NCI-H1694 (cell line): ENCODE data around the gene FCHSD2.

Experiments
- DNase-seq: peaks from one replicate; lab custom pipeline; 2025; lab: John Stamatoyannopoulos, UW

The FCHSD2 gene

DNA sequence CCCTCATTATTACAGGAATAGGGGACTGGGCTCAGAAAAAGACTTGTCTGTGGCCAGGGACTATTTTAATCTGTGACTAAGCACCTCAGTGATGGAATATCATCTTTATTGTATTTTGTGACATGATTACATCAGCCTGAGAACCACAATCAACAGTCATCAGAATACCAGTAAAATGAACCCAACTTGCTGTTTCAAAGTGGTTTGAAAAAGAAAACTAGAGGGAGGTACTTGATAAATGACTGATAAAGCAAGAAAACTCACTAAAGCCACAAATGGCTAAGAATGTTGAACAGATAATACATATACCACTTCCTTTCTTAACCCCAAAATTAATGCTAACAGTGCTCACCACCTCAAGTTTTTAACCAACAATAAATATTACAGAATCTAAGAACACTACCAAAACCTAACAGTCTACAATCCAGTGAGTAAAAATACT is 172.2 kb downstream of the FCHSD2 start:
- DNase-seq, result no peak

DNA sequence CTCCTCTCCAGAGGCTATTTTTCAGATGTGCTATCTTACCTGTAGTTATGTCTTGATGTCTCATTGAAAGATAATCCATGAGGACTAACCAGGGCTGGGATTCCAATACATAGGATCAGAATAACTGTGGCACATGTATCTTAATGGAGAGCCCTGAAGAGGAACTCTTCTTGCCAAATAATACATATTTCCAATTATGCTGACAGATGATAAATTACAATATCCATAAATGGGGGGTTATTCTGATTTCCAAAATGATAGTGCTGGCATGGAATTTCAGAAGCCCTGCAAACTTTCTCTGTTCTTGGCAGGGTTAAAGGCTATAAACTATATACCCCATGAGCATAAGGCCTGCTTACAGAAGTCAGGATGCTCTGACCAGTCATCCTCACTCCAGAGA is 173.7 kb downstream of the FCHSD2 start:
- DNase-seq, result no peak

DNA sequence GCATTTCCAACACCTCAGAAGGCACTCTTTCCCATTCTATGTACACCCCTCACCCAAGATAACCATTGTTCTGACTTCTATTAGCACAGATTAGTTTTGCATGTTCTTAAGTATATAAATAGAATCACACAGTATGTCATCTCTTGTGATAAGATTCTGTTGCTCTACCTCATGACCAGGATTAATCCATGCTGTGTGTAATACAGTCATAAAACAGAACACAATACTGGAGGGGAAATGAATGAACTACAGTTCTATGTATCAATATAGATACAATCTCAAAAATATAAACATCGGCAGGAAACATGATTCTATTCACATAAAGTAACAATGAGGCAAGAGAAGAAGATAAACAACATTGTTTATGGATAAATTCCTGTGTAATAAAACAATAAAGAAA is 176.4 kb downstream of the FCHSD2 start:
- DNase-seq, result no peak

DNA sequence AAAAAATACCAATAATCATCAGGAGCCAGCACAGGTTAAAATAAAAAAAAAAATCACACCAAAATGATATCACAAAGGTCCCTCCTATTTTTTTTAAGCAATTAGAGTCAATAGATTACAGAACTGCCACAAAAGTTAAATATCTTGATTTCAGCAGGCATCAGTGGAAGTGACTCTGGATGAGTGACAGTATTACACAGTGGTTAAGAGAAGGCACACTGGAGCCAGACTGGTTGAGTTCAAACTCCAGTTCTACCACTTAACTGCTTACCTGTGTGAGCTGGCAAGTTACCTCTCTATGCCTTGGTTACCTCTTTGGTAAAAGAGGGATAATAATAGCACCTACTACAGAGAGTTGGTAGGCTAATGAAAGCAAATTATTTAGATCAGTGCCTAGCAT is 179.4 kb downstream of the FCHSD2 start:
- no peak for DNase-seq

DNA sequence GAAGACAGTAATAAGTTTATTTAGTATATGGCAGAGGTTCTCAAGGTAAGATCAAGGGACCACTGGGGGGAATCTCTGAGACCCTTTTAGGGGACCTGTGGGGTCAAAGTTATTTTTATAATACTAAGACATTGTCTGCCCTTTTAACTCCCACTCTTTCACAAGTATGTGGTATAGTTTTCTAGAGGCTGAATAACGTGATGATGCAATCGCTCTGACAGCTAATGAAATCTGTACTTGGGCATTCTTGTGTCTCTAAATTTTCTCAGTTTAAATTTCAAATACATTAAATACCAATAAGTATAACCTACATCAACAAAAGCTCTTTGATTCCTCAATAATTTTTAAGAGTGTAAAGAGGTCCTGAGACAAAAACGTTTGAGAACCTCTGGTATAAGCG is 180.0 kb downstream of the FCHSD2 start:
- no peak for DNase-seq

DNA sequence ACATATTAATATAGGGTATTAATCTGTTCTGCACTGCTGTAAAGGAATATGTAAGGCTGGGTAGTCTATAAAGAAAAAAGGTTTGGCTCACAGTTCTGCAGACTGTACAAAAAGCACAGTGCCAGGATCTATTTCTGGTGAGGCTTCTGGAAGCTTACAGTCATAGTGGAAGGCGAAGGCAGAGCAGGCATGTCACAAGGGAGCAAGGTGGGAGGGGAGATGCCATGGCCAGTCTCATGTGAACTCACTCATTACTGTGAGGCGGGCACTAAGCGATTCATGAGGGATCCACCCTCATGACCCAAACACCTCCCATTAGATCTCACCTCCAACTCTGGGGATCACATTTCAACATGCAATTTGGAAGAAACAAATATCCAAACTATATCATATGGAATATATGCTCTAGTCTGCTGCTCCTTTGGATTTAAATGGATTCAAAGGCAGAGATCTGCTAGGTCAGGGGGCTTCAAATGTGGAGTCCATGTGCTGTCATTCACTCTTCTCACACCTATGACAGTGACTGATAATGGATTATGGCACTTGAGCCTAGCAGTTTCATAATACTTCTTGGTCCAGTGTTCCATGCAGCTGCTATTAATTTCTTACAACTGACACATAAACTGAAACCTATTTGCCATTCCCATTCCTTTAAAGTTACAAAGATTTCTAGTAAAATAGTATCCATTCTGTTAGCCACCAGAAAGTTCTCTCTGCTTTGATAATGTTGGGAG is 182.0 kb downstream of the FCHSD2 start:
- no peak for DNase-seq

DNA sequence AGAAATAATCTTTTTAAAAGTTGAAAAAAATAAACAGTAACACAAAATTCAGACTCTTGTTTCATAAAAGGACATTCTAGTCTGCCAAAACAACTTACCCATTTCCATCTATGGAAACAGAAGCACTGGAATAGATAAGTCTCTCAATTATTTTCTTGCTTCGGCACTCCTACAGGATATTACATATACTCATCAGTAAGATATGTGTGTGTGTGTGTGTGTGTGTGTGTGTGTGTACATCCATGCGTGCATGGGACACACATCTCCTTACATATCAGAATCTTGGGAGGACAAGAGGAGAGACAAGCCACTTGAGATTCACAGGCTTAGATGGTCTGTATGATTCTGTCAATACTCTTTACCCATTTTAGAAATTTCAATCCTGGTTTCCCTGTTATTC is 183.3 kb downstream of the FCHSD2 start:
- DNase-seq, result no peak

DNA sequence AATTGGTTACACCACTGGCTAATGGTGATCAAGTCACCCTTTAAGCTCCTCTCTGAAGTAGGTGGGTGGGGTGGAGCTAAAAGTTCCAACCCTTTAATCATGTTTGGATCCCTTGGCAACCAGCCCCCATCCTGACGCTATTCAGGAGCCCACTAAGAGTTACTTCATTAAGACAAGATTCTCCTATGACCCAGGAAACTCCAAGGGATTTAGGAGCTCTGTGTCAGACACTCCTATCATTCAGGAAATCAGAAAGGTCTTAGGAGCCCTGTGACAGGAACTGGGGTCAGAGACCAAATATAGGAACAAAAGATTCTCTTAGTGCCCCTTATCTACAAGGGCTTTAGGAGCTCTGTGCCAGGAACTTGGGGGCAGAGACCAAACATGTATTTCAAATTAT is 186.7 kb downstream of the FCHSD2 start:
- DNase-seq, result no peak

DNA sequence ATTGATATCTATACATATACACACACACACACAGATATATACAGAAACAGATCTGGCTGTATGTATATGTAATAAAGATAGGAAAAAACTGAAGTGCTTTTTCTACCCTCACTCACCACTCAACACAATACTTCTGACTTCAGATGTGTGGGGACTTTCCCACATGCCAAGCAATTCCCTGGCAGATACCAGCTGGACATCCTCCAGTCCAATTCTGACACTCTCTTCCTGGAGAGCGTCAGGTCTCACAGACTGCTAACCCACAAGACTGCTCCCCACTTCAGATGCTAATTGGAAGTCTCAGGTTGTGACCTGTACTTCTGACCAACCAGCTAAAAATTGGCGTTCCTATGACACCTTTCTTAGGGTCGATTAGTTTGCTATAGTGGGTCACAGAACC is 187.3 kb downstream of the FCHSD2 start:
- no peak for DNase-seq

DNA sequence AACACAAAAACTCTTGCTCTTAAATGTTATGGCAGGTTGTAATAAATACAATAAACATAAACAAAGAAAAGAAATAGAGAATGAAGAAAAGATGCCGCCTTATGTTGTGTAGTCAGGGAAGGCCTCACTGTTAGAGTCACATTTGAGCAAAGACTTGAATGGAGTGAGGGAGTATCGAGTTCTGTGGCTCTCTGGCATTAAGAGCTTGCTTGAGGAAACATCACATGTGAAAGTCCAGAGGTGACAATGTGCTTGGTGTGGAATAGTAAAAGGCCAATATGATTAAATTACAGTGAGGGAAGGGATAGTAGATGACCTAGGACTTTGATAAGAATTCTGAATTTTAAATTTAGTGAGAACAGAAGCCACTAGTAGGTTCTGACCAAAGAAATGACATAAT is 188.5 kb downstream of the FCHSD2 start:
- no peak for DNase-seq

DNA sequence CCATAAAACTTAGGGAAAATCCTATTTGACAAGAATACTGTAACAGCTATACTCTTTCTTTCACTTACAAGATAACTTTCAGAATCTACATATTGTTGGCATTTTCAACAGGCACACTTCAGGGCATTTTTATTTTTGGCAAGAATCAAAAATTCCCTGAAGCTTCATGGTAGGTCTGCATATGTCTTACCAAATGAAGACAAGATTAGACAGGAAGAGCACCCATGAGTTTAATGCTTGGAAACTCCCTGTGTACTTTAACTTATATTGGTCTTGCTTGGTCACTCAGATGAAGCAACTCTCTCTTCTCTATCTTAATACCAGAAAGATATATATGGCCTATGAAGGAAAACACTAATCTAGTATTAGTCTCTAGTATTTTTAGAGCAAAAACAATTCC is 190.2 kb downstream of the FCHSD2 start:
- DNase-seq, result no peak

DNA sequence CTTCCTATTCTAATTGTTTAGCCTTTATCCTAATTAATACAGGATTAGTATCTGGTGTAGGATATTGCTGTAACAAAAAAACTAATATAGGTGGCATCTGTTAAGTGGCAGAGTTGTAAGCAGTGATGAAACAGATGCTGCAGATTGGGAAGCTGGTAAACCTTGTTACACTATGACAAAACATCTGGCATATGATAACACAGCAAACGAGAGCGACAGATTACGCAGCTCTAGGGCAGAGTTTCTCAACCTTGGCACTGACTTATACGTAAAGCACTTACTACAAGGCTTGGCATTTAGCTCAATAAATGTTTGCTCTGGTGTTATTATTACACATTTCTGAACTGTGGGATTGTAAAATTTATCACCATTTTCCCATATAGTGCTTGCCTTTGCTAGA is 190.9 kb downstream of the FCHSD2 start:
- DNase-seq, result no peak

DNA sequence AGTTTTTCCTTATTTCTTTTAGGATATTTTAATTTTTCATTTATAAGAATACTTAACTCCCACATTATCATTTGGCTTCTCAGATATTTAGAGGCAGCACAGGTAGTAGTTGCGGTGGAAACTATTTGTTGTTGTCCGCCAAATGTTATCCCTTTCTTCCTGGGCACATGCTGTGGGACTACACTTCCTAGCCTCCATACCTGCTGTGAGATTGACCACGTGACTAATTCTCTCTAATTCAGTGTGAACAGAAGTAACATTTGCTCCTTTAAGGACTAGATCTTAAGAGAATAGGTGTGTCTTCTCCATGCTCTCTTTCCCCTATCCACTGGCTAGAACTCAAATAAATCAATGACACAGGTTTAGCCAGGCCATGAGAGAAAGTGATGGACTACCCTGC is 191.4 kb downstream of the FCHSD2 start:
- no peak for DNase-seq

DNA sequence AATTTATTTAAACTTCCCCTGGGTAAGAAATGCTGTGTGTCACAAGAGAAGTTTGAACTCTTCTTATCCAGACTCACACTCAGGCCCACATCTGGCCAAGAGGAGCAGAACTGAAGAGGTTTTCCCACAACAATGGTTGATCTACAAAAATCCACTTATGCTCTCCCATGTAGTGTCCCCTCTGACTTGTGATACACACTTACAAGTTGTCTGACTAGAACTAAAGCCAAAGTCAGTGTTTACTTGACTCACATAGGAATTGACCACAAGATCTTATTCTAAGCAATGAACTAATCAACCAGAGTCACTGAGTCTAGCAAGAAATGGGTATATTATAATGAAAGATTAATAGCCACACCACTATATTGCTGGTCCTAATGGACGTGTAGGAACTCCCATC is 194.9 kb downstream of the FCHSD2 start:
- DNase-seq, result no peak

DNA sequence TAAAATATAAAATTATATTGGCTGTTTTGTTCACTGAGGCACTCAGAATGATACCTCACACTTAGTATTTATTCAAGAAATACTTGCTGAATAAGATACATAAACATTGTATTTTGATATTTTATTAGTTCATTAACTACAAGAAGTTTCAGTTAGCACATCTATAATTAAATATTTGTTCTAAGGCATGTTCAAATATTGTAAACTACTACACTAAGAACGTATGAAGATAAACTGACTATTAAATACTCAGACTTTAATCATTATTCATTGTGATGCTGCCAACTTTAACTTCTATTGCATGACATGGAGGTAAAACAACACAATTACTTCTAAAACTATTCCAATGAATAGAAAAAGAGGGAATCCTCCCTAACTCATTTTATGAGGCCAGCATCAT is 198.5 kb downstream of the FCHSD2 start:
- DNase-seq, result no peak

DNA sequence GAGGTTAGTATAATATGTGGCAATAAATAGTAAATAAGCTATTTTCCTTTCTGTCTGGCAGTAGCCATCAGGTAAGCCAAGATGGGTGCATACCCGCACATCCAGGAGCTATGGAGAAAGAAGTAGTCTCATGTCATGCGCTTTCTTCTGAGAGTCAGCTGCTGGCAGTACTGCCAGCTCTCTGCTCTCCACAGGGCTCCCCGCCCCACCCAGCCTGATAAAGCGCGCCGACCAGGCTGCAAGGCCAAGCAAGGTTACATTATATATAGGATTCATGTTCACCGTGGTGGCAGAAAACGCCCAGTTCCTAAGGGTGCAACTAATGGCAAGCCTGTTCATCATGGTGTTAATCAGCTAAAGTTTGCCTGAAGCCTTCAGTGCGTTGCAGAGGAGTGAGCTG is 201.7 kb downstream of the FCHSD2 start:
- DNase-seq, result no peak

DNA sequence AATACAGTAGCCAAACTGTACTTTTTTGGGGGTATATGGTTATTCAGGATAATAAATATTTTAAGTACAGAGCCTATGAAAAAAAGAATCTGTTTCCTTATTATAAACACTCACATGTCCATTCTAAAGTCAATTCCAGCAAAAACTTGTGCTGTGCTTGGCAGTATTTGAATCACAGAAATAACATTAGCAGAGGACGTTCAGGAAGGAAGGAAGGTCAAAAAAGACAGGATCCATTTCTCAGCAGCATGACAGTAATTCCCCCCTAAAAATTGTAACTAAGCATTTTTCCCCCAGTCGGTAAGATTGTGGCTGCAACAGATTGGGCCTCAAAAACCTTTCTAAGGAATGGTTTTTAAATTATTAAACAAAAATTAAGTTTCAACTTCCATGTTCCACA is 203.1 kb downstream of the FCHSD2 start:
- no peak for DNase-seq

DNA sequence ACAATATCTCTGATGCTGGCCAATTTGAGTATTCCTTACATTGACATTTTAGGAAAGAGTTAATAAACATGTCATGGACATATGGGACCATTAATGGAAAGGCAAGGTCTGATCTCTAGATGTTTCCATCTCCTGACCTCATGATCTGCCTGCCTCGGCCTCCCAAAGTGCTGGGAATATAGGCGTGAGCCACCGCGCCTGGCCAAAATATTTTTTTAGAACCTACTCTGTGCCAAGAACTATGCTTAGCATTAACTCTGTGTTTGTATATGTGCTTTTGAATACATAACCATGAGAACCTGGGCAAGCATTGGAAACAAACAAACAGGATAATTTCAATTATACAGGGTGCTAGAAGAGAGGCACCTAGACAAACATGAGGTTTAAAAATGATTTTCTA is 204.7 kb downstream of the FCHSD2 start:
- DNase-seq, result no peak

DNA sequence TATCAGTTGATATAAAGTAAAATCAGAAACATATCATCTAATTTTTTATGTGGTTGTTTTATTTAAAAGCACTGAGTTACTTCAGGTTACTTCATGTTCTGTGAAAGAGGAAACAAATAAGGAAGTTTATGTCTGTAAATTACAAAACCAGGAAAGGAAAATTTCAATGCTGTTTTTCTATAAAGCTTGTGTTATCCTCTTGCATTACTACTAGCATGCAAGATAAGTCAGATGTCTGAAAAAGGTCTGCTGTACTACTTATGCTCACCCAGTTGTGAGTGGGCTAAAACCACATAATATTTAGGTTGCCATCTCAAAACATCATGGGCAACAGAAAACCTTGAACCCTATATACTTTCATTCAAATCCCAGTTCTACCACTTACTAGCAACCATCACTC is 206.4 kb downstream of the FCHSD2 start:
- DNase-seq, result no peak

DNA sequence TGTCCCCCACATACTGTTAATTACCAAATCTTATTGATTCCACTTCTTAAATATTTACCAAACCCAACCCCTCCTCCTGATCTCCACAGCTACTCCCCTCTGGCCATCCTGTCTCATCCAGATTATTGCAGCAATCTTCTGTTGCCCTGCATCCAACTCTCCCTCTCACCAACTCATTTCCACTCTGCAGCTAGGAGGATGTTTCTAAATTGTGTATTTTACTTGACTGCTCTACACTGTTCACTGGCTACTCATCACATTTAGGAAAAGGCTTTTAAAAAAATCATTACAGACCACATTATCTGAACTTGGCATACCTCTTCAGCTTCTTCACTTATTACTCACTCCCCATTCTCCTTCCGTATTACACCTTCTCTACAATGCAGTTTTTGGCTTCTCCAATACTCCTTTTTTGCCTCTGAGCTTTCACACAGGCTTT is 210.0 kb downstream of the FCHSD2 start:
- DNase-seq, result no peak

DNA sequence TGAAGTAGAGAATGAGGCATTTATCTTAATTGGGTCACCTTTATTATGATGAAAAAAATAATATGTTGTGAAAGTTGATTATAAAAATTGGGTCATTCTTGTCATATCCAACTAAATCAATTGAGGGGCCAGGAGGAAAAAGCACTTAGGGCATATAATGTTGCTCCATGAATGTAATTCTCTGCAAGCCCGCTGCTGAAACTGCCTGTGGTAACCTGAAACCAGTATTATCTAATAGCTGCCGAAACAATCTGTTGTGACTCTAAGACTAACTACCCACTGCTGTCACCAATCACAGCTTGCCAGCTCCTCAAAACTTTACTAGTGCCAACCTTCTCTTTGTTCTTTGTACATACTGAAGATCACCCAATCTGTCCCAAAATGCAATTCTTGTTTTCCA is 212.1 kb downstream of the FCHSD2 start:
- peak; percentile 67 for DNase-seq

DNA sequence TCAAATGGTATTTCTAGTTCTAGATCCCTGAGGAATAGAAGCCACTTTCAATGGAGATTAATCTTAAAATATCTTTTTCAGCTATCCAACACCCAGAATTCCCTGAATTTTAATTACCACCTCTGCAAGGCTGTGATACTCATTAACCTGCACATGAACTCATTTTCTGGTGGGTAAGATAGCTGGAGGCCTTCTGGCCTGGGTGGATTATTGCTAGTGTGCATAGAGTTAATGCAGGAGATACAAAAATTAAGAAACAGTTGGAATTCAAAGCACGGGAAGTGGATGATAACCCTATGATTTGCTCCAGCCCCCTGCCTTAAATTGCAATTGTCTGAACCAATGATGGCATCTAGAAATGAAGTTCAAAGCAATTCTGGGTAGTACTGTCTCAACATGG is 212.9 kb downstream of the FCHSD2 start:
- DNase-seq, result no peak

DNA sequence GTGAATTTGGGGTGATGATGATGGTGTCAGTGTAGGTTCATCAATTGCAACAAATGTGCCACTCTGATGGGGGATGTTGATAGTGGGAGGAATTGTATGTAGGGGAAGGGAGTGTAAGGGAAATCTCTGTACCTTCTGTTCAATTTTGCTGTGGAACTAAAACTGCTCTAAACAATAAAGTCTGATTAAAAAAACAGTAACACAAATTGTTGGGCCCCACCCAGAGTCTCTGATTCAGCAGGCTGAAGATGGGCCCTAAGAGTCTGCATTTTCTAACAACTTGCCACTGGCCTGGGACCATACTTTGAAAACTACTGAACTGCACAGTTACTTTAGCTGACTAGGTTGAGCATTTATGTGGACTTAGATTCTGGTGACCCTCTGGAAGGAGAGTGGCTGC is 214.7 kb downstream of the FCHSD2 start:
- DNase-seq, result no peak

DNA sequence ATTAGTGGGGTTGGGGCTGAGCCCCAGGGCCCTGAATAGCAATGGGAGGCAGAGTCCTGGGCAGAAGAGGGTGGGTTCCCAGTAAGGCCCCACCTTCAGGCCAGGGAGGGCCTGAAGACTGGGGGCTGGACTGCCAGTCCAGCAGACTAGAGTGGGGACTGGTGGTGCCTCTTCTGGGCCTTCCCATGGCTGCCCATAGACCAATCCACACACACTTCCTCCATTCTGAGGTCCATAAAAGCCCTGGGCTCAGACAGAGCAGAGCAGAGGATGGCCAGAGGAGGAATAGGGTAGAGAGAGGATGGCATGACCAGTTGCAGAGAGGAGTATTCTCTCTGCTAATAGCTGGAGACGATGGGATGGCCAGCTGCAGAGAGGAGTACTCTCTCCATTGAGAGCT is 216.0 kb downstream of the FCHSD2 start:
- no peak for DNase-seq

DNA sequence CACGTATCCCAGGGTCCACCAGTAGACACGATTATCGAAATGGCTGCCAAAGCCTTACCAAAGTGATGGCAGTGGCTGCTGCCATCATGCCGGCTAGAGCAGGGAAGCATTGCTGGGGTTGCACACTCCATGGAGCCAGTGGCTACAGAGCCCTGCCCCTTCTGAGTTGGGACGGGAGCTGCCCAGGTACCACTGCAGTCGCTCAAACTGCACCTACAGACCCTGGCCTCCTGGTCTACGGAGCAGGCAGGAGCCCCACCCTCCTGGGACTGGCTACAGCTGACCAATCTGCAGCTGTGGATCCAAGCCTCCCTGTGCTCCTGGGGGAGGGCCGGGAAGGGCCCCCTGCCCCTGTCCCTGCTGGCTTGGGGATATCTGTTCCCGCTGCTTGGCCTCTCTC is 216.5 kb downstream of the FCHSD2 start:
- DNase-seq, result no peak
